Measurements from ENCODE around the gene TRIP6.
A peak's percentile ranks its signal among the peaks of the same experiment; 100 is the strongest.

Gene TRIP6

GRCh38 chr7:100881136-100881535 is 13.9 kb downstream of the TRIP6 start:
- ChIA-PET POLR2A (interaction anchor here (8.1 kb wide), 1 partner anchor 6 kb away, joined by 198 read pairs; the partner anchor contains the start of gene UFSP1), CTCF (interaction anchor here (0.5 kb wide), 1 partner anchor 87 kb away, joined by 3 read pairs; no protein-coding TSS in a partner anchor)
- Histone ChIP-seq H3K27ac (ENCODE audit: extremely low read depth, low read depth, low read length) (no peak overlapping the region), H3K4me3 (ENCODE audit: low read depth, low read length) (no peak overlapping the region), H3K36me3 (ENCODE audit: control insufficient read depth in 2 of 2, insufficient read depth in 1 of 2, low read length in 2 of 2) (peaks cover 70 to 94% of the 10 kb centered on the region in 2 experiments), H3K4me1 (ENCODE audit: control insufficient read depth, insufficient read depth, low read length) (no peaks in the 10 kb centered on the region), H3K9me3 (ENCODE audit: control insufficient read depth, insufficient read depth, low read depth, low read length) (no peaks in the 10 kb centered on the region)
- TF ChIP-seq ZNF350 (tag by site-specific recombination; IDR thresholded peaks at IDR 0.05): no peak
- no peak for TF ChIP-seq HOXD13 (CRISPR knock-in tag; IDR thresholded peaks at IDR 0.05; ENCODE audit: borderline replicate concordance)
- TF ChIP-seq ZNF16 (tag by site-specific recombination; IDR thresholded peaks at IDR 0.05; ENCODE audit: low read depth): no peak
- no peak for TF ChIP-seq ELK4 (IDR thresholded peaks at IDR 0.05; ENCODE audit: borderline replicate concordance, low read depth, low read length)
- TF ChIP-seq ZNF174 (tag by site-specific recombination; IDR thresholded peaks at IDR 0.05): no peak
- TF ChIP-seq ZNF670 (tag by site-specific recombination; IDR thresholded peaks at IDR 0.05; ENCODE audit: low read depth): no peak
- TF ChIP-seq ZNF529 (tag by site-specific recombination; IDR thresholded peaks at IDR 0.05; ENCODE audit: insufficient replicate concordance): no peak
- no peak for TF ChIP-seq ZNF530 (tag by site-specific recombination; IDR thresholded peaks at IDR 0.05; ENCODE audit: low read depth)
- TF ChIP-seq ZNF37A (tag by site-specific recombination; IDR thresholded peaks at IDR 0.05): no peak
- no peak for TF ChIP-seq HIC1 (tag by site-specific recombination; IDR thresholded peaks at IDR 0.05)

- Histone ChIP-seq H3K9me3 (ENCODE audit: control insufficient read depth, insufficient read depth, low read depth, low read length) (no peaks in the 10 kb centered on the region), H3K4me3 (ENCODE audit: low read depth, low read length) (no peak overlapping the region), H3K27ac (ENCODE audit: extremely low read depth, low read depth, low read length) (no peak overlapping the region), H3K4me1 (ENCODE audit: control insufficient read depth, insufficient read depth, low read length) (no peaks in the 10 kb centered on the region), H3K36me3 (ENCODE audit: control insufficient read depth in 2 of 2, insufficient read depth in 1 of 2, low read length in 2 of 2) (peaks cover 63 to 94% of the 10 kb centered on the region in 2 experiments)
- CTCF ChIA-PET: no interaction called here
- TF ChIP-seq MZF1 (tag by site-specific recombination; IDR thresholded peaks at IDR 0.05; ENCODE audit: borderline replicate concordance): no peak
- no peak for TF ChIP-seq MEIS1 (CRISPR knock-in tag; IDR thresholded peaks at IDR 0.05; ENCODE audit: borderline replicate concordance)
- TF ChIP-seq ZSCAN30 (tag by site-specific recombination; IDR thresholded peaks at IDR 0.05): no peak
- TF ChIP-seq ZSCAN5A (tag by site-specific recombination; IDR thresholded peaks at IDR 0.05): no peak
- no peak for TF ChIP-seq ZNF175 (tag by site-specific recombination; IDR thresholded peaks at IDR 0.05)
- TF ChIP-seq SCRT2 (tag by site-specific recombination; IDR thresholded peaks at IDR 0.05): peak; percentile 35; the same call in 1 of the 2 replicates
- TF ChIP-seq ZNF140 (tag by site-specific recombination; IDR thresholded peaks at IDR 0.05): no peak
- TF ChIP-seq ZBTB17 (tag by site-specific recombination; IDR thresholded peaks at IDR 0.05): no peak
- TF ChIP-seq ZNF449 (tag by site-specific recombination; IDR thresholded peaks at IDR 0.05): no peak
- POLR2A ChIA-PET: interaction anchor here (0.6 kb wide), 1 partner anchor 13 kb away, joined by 3 read pairs; no protein-coding TSS in a partner anchor
Measured at GRCh38 chr7:100882201-100882600, 15.0 kb downstream of the TRIP6 start.
